H1 (cell line): ENCODE measurements around the gene TMEM135.
"Not testable (repeated sequence)": the region's sequence is repeated elsewhere in the genome, so short reads cannot be mapped to it uniquely, and the experiment has no call there.

ENCODE experiments used
- ATF3 ChIP-seq: IDR thresholded peaks from 2 replicates; pipeline ENCODE4 v1.6.1; 2011; ENCODE audit warnings: low read depth, mild to moderate bottlenecking, low read length; ENCODE audit not compliant: insufficient read depth
- CBX5 ChIP-seq: fragments of 300-800, 300-1000 bp; sonication (generic); IDR thresholded peaks from 2 replicates; pipeline ENCODE4 v1.7.1; 2016; ENCODE audit warnings: antibody characterized with exemption, low read length, low read depth
- CEBPB ChIP-seq: IDR thresholded peaks from 2 replicates; pipeline ENCODE4 v1.6.1; 2012; ENCODE audit warnings: low read depth, low read length
- CHD1 ChIP-seq: IDR thresholded peaks from 2 replicates; pipeline ENCODE4 v1.6.1; 2012; ENCODE audit warnings: low read depth, low read length, improper control_type of control experiment
- CTCF ChIP-seq, 3 experiments: IDR thresholded peaks; 1 replicate in 2 of 3; 2 replicates in 1 of 3; pipeline versions ENCODE4 v1.5.1 to v1.6.1; 2011; ENCODE audit warnings: low read length in 3 of 3, mild to moderate bottlenecking in 3 of 3, inconsistent platforms in 2 of 3, low read depth in 1 of 3, moderate library complexity in 1 of 3; ENCODE audit not compliant: insufficient read depth in 1 of 3; ENCODE audit errors: control extremely low read depth in 1 of 3
- GABPA ChIP-seq: IDR thresholded peaks from 2 replicates; pipeline ENCODE4 v1.6.1; 2011; ENCODE audit warnings: mild to moderate bottlenecking, low read length, moderate library complexity, borderline replicate concordance; ENCODE audit not compliant: insufficient read depth
- KDM5A ChIP-seq: fragments of 200-600 bp; IDR thresholded peaks from 2 replicates; pipeline ENCODE4 v1.7.1; 2012; ENCODE audit warnings: mild to moderate bottlenecking, low read length, inconsistent platforms, mixed read lengths
- MAX ChIP-seq: IDR thresholded peaks from 2 replicates; pipeline ENCODE4 v1.6.1; 2012; ENCODE audit warnings: inconsistent platforms
- POLR2AphosphoS5 ChIP-seq: IDR thresholded peaks from 2 replicates; pipeline ENCODE4 v1.6.1; 2011; ENCODE audit warnings: low read depth, low read length
- SRF ChIP-seq: IDR thresholded peaks from 2 replicates; pipeline ENCODE4 v1.6.1; 2011; ENCODE audit warnings: mild to moderate bottlenecking, low read depth, low read length, moderate library complexity
- TEAD4 ChIP-seq: IDR thresholded peaks from 2 replicates; pipeline ENCODE4 v1.6.1; 2012; ENCODE audit warnings: low read depth, low read length, inconsistent platforms, mixed read lengths
- ZNF274 ChIP-seq: IDR thresholded peaks from 2 replicates; pipeline ENCODE4 v1.7.0; 2012; ENCODE audit warnings: low read length, borderline replicate concordance; ENCODE audit errors: extremely low read depth

GRCh38 chr11:87188921-87189320, 151.2 kb downstream of the TMEM135 start:
- not testable (repeated sequence) for TF ChIP-seq CEBPB; ZNF274; CTCF (IDR thresholded peaks at IDR 0.05; ENCODE audit: control extremely low read depth in 1 of 3, insufficient read depth in 1 of 3, low read depth in 1 of 3, low read length in 3 of 3); CBX5; GABPA; MAX; TEAD4; KDM5A; SRF; ATF3; CHD1; POLR2AphosphoS5
